H9 (cell line): ENCODE results near the gene EEF1AKMT3. TPM values are rescaled to one million over a fixed set of nuclear protein-coding genes. Genes with fewer than 3 reads are reported as not detected.

Experiments used
- DNase-seq: peaks from one replicate; pipeline ENCODE4 v3.0.0-alpha.2; 2017
- H2AFZ ChIP-seq: one replicate; pipeline ENCODE4 v1.6.1; 2013; ENCODE audit warnings: mild to moderate bottlenecking, low read length, control low read depth, moderate library complexity
- H2AK5ac ChIP-seq: 2 replicates; pipeline ENCODE4 v1.6.1; 2013; ENCODE audit warnings: low read length, control low read depth, mixed read lengths; ENCODE audit not compliant: insufficient read length
- H2BK120ac ChIP-seq: one replicate; pipeline ENCODE4 v1.6.1; 2013; ENCODE audit warnings: low read depth, mild to moderate bottlenecking, low read length, control low read depth, inconsistent platforms; ENCODE audit not compliant: poor library complexity, severe bottlenecking
- H2BK12ac ChIP-seq: 2 replicates; pipeline ENCODE4 v1.6.1; 2013; ENCODE audit warnings: low read length, control low read depth, mixed read lengths, low read depth; ENCODE audit not compliant: insufficient read length
- H2BK15ac ChIP-seq: 2 replicates; pipeline ENCODE4 v1.6.1; 2013; ENCODE audit warnings: low read depth, low read length, control low read depth
- H2BK20ac ChIP-seq: one replicate; pipeline ENCODE4 v1.6.1; 2013; ENCODE audit warnings: low read depth, mild to moderate bottlenecking, low read length, control low read depth, inconsistent platforms; ENCODE audit not compliant: poor library complexity, severe bottlenecking
- H2BK5ac ChIP-seq: 2 replicates; pipeline ENCODE4 v1.6.1; 2013; ENCODE audit warnings: low read length, control low read depth, mixed read lengths; ENCODE audit not compliant: insufficient read length
- H3K14ac ChIP-seq: 2 replicates; pipeline ENCODE4 v1.6.1; 2013; ENCODE audit warnings: low read length, control low read depth; ENCODE audit not compliant: insufficient read depth
- H3K18ac ChIP-seq: 2 replicates; pipeline ENCODE4 v1.6.1; 2013; ENCODE audit warnings: low read depth, mild to moderate bottlenecking, mixed read lengths, low read length, control low read depth; ENCODE audit not compliant: insufficient read length
- H3K23ac ChIP-seq: 2 replicates; pipeline ENCODE4 v1.6.1; 2013; ENCODE audit warnings: low read length, control low read depth, mixed read lengths, low read depth; ENCODE audit not compliant: insufficient read length
- H3K23me2 ChIP-seq: 2 replicates; pipeline ENCODE4 v1.6.1; 2013; ENCODE audit warnings: low read depth, mild to moderate bottlenecking, mixed read lengths, low read length, control low read depth; ENCODE audit not compliant: insufficient read length, poor library complexity, severe bottlenecking
- H3K27ac ChIP-seq: 2 replicates; pipeline ENCODE4 v1.5.1; 2013; ENCODE audit warnings: low read length, control low read depth, mixed read lengths, low read depth; ENCODE audit not compliant: insufficient read length
- H3K27me3 ChIP-seq: 2 replicates; pipeline ENCODE4 v1.6.1; 2013; ENCODE audit warnings: low read length, control low read depth, inconsistent platforms; ENCODE audit not compliant: insufficient read depth
- H3K4ac ChIP-seq: 2 replicates; pipeline ENCODE4 v1.6.1; 2013; ENCODE audit warnings: low read depth, mild to moderate bottlenecking, control low read depth, inconsistent platforms, low read length, moderate library complexity
- H3K4me1 ChIP-seq: 2 replicates; pipeline ENCODE4 v1.6.1; 2013; ENCODE audit warnings: low read length, control low read depth, inconsistent platforms; ENCODE audit not compliant: insufficient read depth
- H3K4me2 ChIP-seq: 2 replicates; pipeline ENCODE4 v1.6.1; 2013; ENCODE audit warnings: low read length, control low read depth, mixed read lengths; ENCODE audit not compliant: insufficient read length, insufficient read depth
- H3K56ac ChIP-seq: 2 replicates; pipeline ENCODE4 v1.6.1; 2013; ENCODE audit warnings: low read depth, mild to moderate bottlenecking, mixed read lengths, low read length, control low read depth; ENCODE audit not compliant: insufficient read length
- H3K79me1 ChIP-seq: 2 replicates; pipeline ENCODE4 v1.6.1; 2013; ENCODE audit warnings: low read depth, mild to moderate bottlenecking, moderate library complexity, low read length, control low read depth, inconsistent platforms; ENCODE audit not compliant: insufficient read depth, poor library complexity, severe bottlenecking
- H3K79me2 ChIP-seq: 2 replicates; pipeline ENCODE4 v1.6.1; 2013; ENCODE audit warnings: low read length, control low read depth, inconsistent platforms; ENCODE audit not compliant: insufficient read depth
- H3K9ac ChIP-seq: 2 replicates; pipeline ENCODE4 v1.6.1; 2013; ENCODE audit warnings: low read length, control low read depth, mixed read lengths; ENCODE audit not compliant: insufficient read length; ENCODE audit errors: extremely low read depth
- H3K9me3 ChIP-seq: one replicate; pipeline ENCODE4 v1.6.1; 2013; ENCODE audit warnings: low read depth, low read length, inconsistent platforms; ENCODE audit not compliant: control insufficient read depth
- H3T11ph ChIP-seq: one replicate; pipeline ENCODE4 v1.6.1; 2013; ENCODE audit warnings: mild to moderate bottlenecking, low read length, control low read depth, inconsistent platforms
- H4K20me1 ChIP-seq: one replicate; pipeline ENCODE4 v1.6.1; 2013; ENCODE audit not compliant: control insufficient read depth, insufficient read length, insufficient read depth
- H4K5ac ChIP-seq: 2 replicates; pipeline ENCODE4 v1.6.1; 2013; ENCODE audit warnings: low read depth, mild to moderate bottlenecking, mixed read lengths, low read length, control low read depth; ENCODE audit not compliant: insufficient read length
- H4K8ac ChIP-seq: replicated peaks from 2 replicates; pipeline ENCODE4 v1.6.1; 2013; ENCODE audit warnings: low read length, control low read depth, mixed read lengths, low read depth; ENCODE audit not compliant: insufficient read length
- H4K91ac ChIP-seq: 2 replicates; pipeline ENCODE4 v1.6.1; 2013; ENCODE audit warnings: low read depth, mild to moderate bottlenecking, moderate library complexity, mixed read lengths, low read length, control low read depth; ENCODE audit not compliant: insufficient read length
- H3K27ac Mint-ChIP-seq, 3 experiments: 2 replicates in 2 of 3; 3 replicates in 1 of 3; pipeline ENCODE4 v1.8.0; 2020 to 2021; ENCODE audit warnings: mixed read lengths in 3 of 3, mild to moderate bottlenecking in 1 of 3, moderate library complexity in 1 of 3
- H3K27me3 Mint-ChIP-seq: 2 replicates; pipeline ENCODE4 v1.8.0; 2021; ENCODE audit warnings: low read depth, mild to moderate bottlenecking, moderate library complexity, mixed read lengths
- H3K36me3 Mint-ChIP-seq, 3 experiments: 2 replicates in 2 of 3; 3 replicates in 1 of 3; pipeline ENCODE4 v1.8.0; 2020 to 2021; ENCODE audit warnings: low read depth in 3 of 3, mixed read lengths in 3 of 3; ENCODE audit not compliant: insufficient read depth in 1 of 3
- H3K4me1 Mint-ChIP-seq, 2 experiments: 2 replicates each; pipeline ENCODE4 v1.8.0; 2020; ENCODE audit warnings: mixed read lengths in 2 of 2
- H3K4me3 Mint-ChIP-seq, 2 experiments: 2 replicates in 1 of 2; 3 replicates in 1 of 2; pipeline ENCODE4 v1.8.0; 2020 to 2021; ENCODE audit warnings: mild to moderate bottlenecking in 2 of 2, mixed read lengths in 2 of 2, moderate library complexity in 1 of 2
- H3K9me3 Mint-ChIP-seq, 2 experiments: 2 replicates in 1 of 2; 3 replicates in 1 of 2; pipeline ENCODE4 v1.8.0; 2020; ENCODE audit warnings: mild to moderate bottlenecking in 2 of 2, mixed read lengths in 2 of 2, moderate library complexity in 1 of 2
- WGBS: extraction: QIAGEN DNeasy Blood & Tissue Kit; methylation state at CpG from one replicate; pipeline ENCODE4 v1.1.7; 2013; ENCODE audit warnings: missing lambda C conversion rate, low lambda C conversion rate, mixed read lengths; ENCODE audit not compliant: insufficient read length; ENCODE audit errors: extremely low coverage; 5-methylcytosine and 5-hydroxymethylcytosine counted together
- total RNA-seq: library from RNA; stranded (reverse); gene quantifications from 2 replicates; pipeline ENCODE4 v1.2.1, GENCODE V29; 2021
- TF ChIP-seq, protein P1 (sequence below): fragments of 200-600 bp; sonication (generic); conservative IDR thresholded peaks from 3 replicates; pipeline ENCODE4 v1.8.0; 2021; ENCODE audit warnings: antibody characterized with exemption, mild to moderate bottlenecking

EEF1AKMT3 gene
- total RNA-seq, 1 experiment from 2014 or later, result 2.9 TPM

DNA sequence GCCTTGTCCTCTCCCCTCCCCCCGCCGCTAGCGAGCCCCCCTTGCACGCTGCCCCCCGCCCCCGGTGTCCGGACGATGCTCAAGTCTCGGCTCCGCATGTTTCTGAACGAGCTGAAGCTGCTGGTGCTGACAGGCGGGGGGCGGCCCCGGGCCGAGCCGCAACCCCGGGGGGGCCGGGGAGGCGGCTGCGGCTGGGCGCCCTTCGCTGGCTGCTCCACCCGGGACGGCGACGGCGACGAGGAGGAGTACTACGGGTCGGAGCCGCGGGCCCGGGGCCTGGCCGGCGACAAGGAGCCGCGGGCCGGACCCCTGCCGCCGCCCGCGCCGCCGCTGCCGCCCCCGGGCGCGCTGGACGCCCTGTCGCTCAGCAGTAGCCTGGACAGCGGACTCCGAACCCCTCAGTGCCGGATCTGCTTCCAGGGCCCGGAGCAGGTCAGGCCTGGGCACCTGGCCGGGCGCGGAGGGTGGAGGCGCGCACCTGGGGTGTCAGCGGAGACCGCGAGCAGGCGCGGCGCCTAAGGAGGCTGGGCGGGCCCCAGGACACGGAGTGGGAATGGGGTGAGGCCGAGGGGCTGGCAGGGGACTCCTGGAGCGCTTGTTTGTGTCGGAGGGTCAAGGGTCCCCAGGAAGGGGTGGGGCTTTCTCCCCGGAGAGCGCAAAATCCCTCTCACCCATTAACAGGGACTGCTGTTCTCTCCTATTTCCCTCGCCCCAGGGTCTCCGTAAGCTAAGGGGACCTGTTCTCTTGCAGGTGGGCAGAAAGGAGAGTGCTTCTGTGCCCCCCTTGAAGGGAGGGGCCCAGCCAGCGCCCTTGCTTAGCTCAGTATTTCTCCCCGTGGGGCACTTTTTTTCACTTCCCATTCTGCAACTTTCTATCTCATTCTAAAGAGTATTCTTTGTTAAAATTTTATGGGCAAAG, 16.7 kb upstream of the EEF1AKMT3 start:
- H3K9ac ChIP-seq, result no peak overlapping the region
- H3K4me2 ChIP-seq, result peak overlapping the region; percentile 34
- H2BK20ac ChIP-seq, result no peak overlapping the region
- H3K23me2 ChIP-seq, result peaks cover 17% of the 10 kb centered on the region
- H2AK5ac ChIP-seq, result no peak overlapping the region
- H3K23ac ChIP-seq, result no peak overlapping the region
- Mint-ChIP-seq H3K4me3 (peak overlapping the region; percentile 61 to 78), H3K36me3 (peaks cover 13 to 28% (median 14%) of the 10 kb centered on the region in 3 experiments), H3K9me3 (peaks cover 0 to 2% of the 10 kb centered on the region in 2 experiments; a peak in 2 of 5 replicates), H3K27ac (no peak overlapping the region), H3K4me1 (peaks cover 40 to 42% of the 10 kb centered on the region in 2 experiments), H3K27me3 (peaks cover 30% of the 10 kb centered on the region)
- no peak overlapping the region for H2AFZ ChIP-seq
- no peak overlapping the region for H3T11ph ChIP-seq
- H2BK120ac ChIP-seq, result no peak overlapping the region
- no peaks in the 10 kb centered on the region for H3K79me1 ChIP-seq
- TF ChIP-seq, protein P1, sequence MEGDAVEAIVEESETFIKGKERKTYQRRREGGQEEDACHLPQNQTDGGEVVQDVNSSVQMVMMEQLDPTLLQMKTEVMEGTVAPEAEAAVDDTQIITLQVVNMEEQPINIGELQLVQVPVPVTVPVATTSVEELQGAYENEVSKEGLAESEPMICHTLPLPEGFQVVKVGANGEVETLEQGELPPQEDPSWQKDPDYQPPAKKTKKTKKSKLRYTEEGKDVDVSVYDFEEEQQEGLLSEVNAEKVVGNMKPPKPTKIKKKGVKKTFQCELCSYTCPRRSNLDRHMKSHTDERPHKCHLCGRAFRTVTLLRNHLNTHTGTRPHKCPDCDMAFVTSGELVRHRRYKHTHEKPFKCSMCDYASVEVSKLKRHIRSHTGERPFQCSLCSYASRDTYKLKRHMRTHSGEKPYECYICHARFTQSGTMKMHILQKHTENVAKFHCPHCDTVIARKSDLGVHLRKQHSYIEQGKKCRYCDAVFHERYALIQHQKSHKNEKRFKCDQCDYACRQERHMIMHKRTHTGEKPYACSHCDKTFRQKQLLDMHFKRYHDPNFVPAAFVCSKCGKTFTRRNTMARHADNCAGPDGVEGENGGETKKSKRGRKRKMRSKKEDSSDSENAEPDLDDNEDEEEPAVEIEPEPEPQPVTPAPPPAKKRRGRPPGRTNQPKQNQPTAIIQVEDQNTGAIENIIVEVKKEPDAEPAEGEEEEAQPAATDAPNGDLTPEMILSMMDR, result no peak
- no peak overlapping the region for H2BK15ac ChIP-seq
- H4K20me1 ChIP-seq, result no peaks in the 10 kb centered on the region
- H3K56ac ChIP-seq, result no peak overlapping the region
- no peak overlapping the region for H4K91ac ChIP-seq
- no peak overlapping the region for H3K4ac ChIP-seq
- no CpG with 5 or more reads among the region's 76 CpGs for WGBS
- H3K14ac ChIP-seq, result no peak overlapping the region
- no peak for DNase-seq
- H3K27me3 ChIP-seq, result peaks cover 11% of the 10 kb centered on the region
- no peaks in the 10 kb centered on the region for H3K9me3 ChIP-seq
- no peak overlapping the region for H4K5ac ChIP-seq
- no peak overlapping the region for H2BK12ac ChIP-seq
- H3K4me1 ChIP-seq, result 0 out of 2 replicates have a peak, but pooled peaks cover 7% of the 10 kb centered on the region
- peaks cover 11% of the 10 kb centered on the region; the same call in 1 of the 2 replicates for H3K79me2 ChIP-seq
- H4K8ac ChIP-seq, result no peak overlapping the region
- H3K18ac ChIP-seq, result no peak overlapping the region
- H2BK5ac ChIP-seq, result no peak overlapping the region
- H3K27ac ChIP-seq, result no peak overlapping the region
